HepG2 (cell line): ENCODE data around the gene PGC. TPM values are rescaled to one million over a fixed set of nuclear protein-coding genes. Genes with fewer than 3 reads are reported as not detected.

Source experiments
- ARNTL ChIP-seq: sonication (generic); formaldehyde crosslinking; IDR thresholded peaks from 2 replicates; pipeline ENCODE4 v1.4.0; 2020; ENCODE audit warnings: mild to moderate bottlenecking, missing genetic modification reagents
- GATAD1 ChIP-seq: IDR thresholded peaks from 2 replicates; pipeline ENCODE4 v1.6.1; 2016; ENCODE audit warnings: missing genetic modification reagents, missing compliant biosample characterization
- MIXL1 ChIP-seq: IDR thresholded peaks from 2 replicates; pipeline ENCODE4 v1.6.1; 2016
- PHF21A ChIP-seq: sonication (generic); formaldehyde crosslinking; IDR thresholded peaks from 2 replicates; pipeline ENCODE4 v1.5.0; 2020; ENCODE audit warnings: mild to moderate bottlenecking, missing genetic modification reagents
- ZFX ChIP-seq: sonication (generic); formaldehyde crosslinking; IDR thresholded peaks from 2 replicates; pipeline ENCODE4 v1.4.0; 2020; ENCODE audit warnings: mild to moderate bottlenecking, low read depth, missing genetic modification reagents, moderate library complexity
- ZNF569 ChIP-seq: sonication (generic); formaldehyde crosslinking; IDR thresholded peaks from 2 replicates; pipeline ENCODE4 v1.5.0; 2020; ENCODE audit warnings: mild to moderate bottlenecking, missing genetic modification reagents, moderate library complexity, borderline replicate concordance
- ZSCAN30 ChIP-seq: sonication (generic); formaldehyde crosslinking; IDR thresholded peaks from 2 replicates; pipeline ENCODE4 v1.5.0; 2020; ENCODE audit warnings: mild to moderate bottlenecking, missing genetic modification reagents
- polyA plus RNA-seq, 8 experiments: library from polyadenylated mRNA; depleted of rRNA in 3 of 8; stranded (reverse) in 7 of 8; unstranded in 1 of 8; fragments of >200 nt; fragmentation: Illumina TruSeq in 4 of 8; extraction: Trizol in 4 of 8; gene quantifications; 2 replicates each; pipeline versions ENCODE4 v1.2.1 to v1.2.3, GENCODE V29; 2011 to 2016; ENCODE audit warnings: low read depth in 4 of 8, missing spikeins in 1 of 8, mixed read lengths in 1 of 8; ENCODE audit not compliant: insufficient read depth in 1 of 8
- total RNA-seq, 5 experiments: library from RNA; depleted of rRNA; stranded (reverse); fragments of >200 nt; fragmentation: Illumina TruSeq; extraction: Trizol; gene quantifications; 2 replicates each; pipeline ENCODE4 v1.2.3, GENCODE V29; 2016; ENCODE audit warnings: low read depth in 1 of 5
- TF ChIP-seq, protein P1 (sequence below): sonication (generic); formaldehyde crosslinking; IDR thresholded peaks from 2 replicates; pipeline ENCODE4 v1.4.0; 2020; ENCODE audit warnings: mild to moderate bottlenecking, missing genetic modification reagents
- TF ChIP-seq, protein P2 (sequence below): sonication (generic); formaldehyde crosslinking; IDR thresholded peaks from 2 replicates; pipeline ENCODE4 v1.8.1; 2023; ENCODE audit warnings: mild to moderate bottlenecking, moderate library complexity, missing genetic modification reagents
- TF ChIP-seq, protein P3 (sequence below): sonication (generic); formaldehyde crosslinking; IDR thresholded peaks from 2 replicates; pipeline ENCODE4 v1.4.0; 2020; ENCODE audit warnings: missing genetic modification reagents, mild to moderate bottlenecking, borderline replicate concordance
- TF ChIP-seq, protein P4 (sequence below): sonication (generic); formaldehyde crosslinking; IDR thresholded peaks from 2 replicates; pipeline ENCODE4 v1.8.0; 2023; ENCODE audit warnings: mild to moderate bottlenecking, missing genetic modification reagents
- TF ChIP-seq, protein P5 (sequence below), 2 experiments: sonication (generic) in 1 of 2; formaldehyde crosslinking in 1 of 2; IDR thresholded peaks; 2 replicates each; pipeline versions ENCODE4 v1.4.0 to v1.6.1; 2016 to 2020; ENCODE audit warnings: borderline replicate concordance in 1 of 2, low read depth in 1 of 2, mild to moderate bottlenecking in 1 of 2, missing genetic modification reagents in 1 of 2

Gene PGC
- total and polyA plus RNA-seq, 2 of the 13 experiments (the other 11 are each of a cell fraction or from before 2014, with no cell fraction given) = 426 to 502 TPM

DNA sequence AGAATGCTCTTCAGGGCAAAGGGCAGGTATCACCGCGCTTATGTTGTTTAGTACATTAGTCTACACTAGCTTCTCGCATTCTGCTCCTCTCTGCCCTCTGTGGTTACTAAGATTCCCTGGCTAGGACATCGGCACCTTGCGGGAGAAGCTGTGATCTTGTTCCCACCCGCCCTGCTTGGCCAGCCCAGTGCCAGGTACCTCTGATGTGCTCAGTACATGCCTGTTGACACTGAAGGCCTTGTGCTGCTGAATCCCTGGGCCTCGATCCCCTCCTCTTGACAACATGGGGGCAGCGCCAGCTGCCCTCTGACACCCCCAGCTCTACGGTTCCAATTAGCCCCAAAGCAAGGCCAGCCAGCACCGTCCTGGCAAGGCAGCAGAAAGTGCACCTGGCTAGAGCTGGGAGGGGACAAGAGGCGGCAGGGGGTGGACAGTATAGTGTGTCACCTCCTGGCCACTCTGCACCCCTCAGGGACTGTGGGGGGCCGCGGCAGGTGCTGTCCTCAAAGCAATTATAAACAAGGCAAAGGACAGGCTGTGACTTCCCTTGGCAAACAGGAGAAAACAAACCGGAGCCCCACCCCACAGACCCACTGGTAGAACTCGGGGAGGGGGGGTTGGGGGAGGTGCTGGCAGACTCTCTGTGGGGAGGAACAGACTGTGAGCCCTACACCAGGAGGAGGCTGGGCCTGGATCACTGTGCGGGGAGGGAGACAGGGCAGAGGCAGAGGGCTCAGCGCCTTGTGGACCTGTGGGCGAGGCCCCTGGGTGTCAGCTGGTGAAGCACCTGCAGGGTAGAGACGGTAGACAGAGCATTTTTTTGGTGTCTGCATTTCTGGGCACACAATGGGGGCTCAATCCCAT, 18.9 kb downstream of the PGC start (continued):
- TF ChIP-seq PHF21A (CRISPR knock-in tag) (peak; percentile 83), GATAD1 (CRISPR knock-in tag) (0 out of 2 replicates have a peak, but pooled peaks have one; percentile 31), MIXL1 (CRISPR knock-in tag) (no peak), ZFX (CRISPR knock-in tag) (peak; percentile 66; the same call in 1 of the 2 replicates), ZSCAN30 (CRISPR knock-in tag) (no peak), ZNF569 (CRISPR knock-in tag) (no peak), ARNTL (CRISPR knock-in tag) (peak; percentile 59; the same call in 1 of the 2 replicates)
- TF ChIP-seq, protein P1, sequence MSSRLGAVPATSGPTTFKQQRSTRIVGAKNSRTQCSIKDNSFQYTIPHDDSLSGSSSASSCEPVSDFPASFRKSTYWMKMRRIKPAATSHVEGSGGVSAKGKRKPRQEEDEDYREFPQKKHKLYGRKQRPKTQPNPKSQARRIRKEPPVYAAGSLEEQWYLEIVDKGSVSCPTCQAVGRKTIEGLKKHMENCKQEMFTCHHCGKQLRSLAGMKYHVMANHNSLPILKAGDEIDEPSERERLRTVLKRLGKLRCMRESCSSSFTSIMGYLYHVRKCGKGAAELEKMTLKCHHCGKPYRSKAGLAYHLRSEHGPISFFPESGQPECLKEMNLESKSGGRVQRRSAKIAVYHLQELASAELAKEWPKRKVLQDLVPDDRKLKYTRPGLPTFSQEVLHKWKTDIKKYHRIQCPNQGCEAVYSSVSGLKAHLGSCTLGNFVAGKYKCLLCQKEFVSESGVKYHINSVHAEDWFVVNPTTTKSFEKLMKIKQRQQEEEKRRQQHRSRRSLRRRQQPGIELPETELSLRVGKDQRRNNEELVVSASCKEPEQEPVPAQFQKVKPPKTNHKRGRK (CRISPR knock-in tag) = no peak
- TF ChIP-seq, protein P2, sequence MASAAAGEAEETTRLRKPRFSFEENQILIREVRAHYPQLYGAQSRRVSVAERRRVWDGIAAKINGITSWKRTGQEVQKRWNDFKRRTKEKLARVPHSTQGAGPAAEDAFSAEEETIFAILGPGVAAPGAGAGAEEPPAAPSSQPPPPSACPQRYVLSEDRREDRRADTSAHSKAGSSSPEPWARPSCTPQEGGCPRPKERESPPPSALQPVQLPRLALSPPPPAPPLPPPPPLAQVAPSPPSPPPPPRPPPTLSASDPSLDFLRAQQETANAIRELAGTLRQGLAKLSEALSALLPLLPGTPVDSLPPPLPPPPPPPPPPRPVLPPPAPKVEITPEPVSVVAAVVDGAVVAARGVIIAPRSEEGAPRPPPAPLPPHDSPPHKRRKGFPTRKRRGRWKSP (CRISPR knock-in tag) = no peak
- TF ChIP-seq, protein P3, sequence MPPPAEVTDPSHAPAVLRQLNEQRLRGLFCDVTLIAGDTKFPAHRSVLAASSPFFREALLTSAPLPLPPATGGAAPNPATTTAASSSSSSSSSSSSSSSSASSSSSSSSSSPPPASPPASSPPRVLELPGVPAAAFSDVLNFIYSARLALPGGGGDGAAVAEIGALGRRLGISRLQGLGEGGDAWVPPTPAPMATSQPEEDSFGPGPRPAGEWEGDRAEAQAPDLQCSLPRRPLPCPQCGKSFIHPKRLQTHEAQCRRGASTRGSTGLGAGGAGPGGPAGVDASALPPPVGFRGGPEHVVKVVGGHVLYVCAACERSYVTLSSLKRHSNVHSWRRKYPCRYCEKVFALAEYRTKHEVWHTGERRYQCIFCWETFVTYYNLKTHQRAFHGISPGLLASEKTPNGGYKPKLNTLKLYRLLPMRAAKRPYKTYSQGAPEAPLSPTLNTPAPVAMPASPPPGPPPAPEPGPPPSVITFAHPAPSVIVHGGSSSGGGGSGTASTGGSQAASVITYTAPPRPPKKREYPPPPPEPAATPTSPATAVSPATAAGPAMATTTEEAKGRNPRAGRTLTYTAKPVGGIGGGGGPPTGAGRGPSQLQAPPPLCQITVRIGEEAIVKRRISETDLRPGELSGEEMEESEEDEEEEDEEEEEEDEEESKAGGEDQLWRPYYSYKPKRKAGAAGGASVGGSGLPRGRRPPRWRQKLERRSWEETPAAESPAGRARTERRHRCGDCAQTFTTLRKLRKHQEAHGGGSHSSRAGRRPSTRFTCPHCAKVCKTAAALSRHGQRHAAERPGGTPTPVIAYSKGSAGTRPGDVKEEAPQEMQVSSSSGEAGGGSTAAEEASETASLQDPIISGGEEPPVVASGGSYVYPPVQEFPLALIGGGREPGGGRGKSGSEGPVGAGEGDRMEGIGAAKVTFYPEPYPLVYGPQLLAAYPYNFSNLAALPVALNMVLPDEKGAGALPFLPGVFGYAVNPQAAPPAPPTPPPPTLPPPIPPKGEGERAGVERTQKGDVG (CRISPR knock-in tag) = 0 out of 2 replicates have a peak, but pooled peaks have one; percentile 60
- TF ChIP-seq, protein P4, sequence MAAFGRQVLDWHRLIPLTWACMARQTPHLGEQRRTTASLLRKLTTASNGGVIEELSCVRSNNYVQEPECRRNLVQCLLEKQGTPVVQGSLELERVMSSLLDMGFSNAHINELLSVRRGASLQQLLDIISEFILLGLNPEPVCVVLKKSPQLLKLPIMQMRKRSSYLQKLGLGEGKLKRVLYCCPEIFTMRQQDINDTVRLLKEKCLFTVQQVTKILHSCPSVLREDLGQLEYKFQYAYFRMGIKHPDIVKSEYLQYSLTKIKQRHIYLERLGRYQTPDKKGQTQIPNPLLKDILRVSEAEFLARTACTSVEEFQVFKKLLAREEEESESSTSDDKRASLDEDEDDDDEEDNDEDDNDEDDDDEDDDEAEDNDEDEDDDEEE (CRISPR knock-in tag) = peak; percentile 85; the same call in 1 of the 2 replicates
- TF ChIP-seq, protein P5, sequence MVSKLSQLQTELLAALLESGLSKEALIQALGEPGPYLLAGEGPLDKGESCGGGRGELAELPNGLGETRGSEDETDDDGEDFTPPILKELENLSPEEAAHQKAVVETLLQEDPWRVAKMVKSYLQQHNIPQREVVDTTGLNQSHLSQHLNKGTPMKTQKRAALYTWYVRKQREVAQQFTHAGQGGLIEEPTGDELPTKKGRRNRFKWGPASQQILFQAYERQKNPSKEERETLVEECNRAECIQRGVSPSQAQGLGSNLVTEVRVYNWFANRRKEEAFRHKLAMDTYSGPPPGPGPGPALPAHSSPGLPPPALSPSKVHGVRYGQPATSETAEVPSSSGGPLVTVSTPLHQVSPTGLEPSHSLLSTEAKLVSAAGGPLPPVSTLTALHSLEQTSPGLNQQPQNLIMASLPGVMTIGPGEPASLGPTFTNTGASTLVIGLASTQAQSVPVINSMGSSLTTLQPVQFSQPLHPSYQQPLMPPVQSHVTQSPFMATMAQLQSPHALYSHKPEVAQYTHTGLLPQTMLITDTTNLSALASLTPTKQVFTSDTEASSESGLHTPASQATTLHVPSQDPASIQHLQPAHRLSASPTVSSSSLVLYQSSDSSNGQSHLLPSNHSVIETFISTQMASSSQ (IDR thresholded peaks at IDR 0.05; ENCODE audit: low read depth) = no peak
- TF ChIP-seq, protein P5 (CRISPR knock-in tag; IDR thresholded peaks at IDR 0.05; ENCODE audit: borderline replicate concordance) = no peak
